ENCODE results near the gene PCDHGB5.
"Not testable (repeated sequence)": the region's sequence is repeated elsewhere in the genome, so short reads cannot be mapped to it uniquely, and the experiment has no call there.

The PCDHGB5 gene

DNA sequence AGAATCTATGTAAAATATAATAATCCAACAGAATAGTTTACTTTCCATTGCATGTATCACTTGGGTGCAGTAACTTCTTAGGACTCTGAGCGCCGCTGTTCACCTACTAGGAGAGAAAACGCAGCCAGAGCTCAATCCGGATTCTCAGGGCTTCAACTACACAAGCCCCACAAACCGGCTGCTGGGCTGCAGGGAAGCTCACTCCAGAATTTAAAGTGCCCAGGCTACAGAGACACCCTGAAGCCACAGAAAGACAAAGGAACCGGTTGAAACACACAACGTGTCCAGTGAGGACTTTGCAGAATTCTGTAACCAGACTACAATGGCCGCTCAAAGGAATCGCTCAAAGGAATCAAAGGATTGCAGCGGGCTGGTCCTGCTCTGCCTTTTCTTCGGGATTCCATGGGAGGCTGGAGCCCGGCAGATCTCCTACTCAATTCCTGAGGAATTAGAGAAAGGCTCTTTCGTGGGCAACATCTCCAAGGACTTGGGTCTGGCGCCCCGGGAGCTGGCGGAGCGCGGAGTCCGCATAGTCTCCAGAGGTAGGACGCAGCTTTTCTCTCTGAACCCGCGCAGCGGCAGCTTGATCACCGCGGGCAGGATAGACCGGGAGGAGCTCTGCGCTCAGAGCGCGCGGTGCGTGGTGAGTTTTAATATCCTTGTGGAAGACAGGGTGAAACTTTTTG, 15.2 kb downstream of the PCDHGB5 start, which contains the start of gene PCDHGA10:
TSS of gene PCDHGA10 (plus strand) at position 134 of the 686 bp plus-strand sequence. CDS start at position 323, 189 bp downstream.
- peak in 1 of 2 experiments; percentile 23 for DNase-seq

DNA sequence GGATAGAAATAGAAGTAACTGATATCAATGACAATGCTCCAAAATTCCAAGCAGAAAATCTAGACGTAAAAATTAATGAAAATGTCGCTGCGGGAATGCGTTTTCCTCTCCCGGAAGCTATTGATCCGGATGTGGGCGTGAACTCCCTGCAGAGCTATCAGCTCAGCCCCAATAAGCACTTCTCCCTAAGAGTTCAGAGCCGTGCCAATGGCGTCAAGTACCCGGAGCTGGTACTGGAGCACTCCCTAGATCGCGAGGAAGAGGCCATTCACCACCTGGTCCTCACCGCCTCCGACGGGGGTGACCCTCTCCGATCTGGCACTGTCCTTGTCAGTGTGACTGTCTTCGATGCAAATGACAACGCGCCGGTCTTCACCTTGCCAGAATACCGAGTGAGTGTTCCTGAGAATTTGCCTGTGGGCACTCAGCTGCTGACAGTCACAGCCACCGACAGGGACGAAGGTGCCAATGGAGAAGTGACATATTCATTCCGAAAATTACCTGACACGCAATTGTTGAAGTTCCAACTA, 15.9 kb downstream of the PCDHGB5 start:
- DNase-seq, result no peak

DNA sequence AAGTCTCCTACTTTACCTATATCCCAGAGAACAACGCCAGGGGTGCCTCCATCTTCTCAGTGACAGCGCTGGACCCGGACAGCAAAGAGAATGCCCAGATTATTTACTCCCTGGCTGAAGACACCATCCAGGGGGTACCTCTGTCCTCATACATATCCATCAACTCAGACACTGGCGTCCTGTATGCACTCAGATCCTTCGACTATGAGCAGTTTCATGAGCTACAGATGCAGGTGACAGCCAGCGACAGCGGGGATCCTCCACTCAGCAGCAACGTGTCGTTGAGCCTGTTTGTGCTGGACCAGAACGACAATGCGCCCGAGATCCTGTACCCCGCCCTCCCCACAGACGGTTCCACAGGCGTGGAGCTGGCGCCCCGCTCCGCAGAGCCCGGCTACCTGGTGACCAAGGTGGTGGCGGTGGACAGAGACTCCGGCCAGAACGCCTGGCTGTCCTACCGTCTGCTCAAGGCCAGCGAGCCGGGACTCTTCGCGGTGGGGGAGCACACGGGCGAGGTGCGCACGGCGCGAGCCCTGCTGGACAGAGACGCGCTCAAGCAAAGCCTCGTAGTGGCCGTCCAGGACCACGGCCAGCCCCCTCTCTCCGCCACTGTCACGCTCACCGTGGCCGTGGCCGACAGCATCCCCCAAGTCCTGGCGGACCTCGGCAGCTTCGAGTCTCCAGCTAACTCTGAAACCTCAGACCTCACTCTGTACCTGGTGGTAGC, 17.0 kb downstream of the PCDHGB5 start:
- not testable (repeated sequence) for DNase-seq

DNA sequence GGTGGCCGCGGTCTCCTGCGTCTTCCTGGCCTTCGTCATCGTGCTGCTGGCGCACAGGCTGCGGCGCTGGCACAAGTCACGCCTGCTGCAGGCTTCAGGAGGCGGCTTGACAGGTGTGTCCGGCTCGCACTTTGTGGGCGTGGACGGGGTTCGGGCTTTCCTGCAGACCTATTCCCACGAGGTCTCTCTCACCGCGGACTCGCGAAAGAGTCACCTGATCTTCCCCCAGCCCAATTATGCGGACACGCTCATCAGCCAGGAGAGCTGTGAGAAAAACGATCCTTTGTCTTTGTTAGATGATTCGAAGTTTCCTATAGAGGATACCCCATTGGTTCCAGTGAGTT, 17.5 kb downstream of the PCDHGB5 start:
- DNase-seq, result not testable (repeated sequence)

DNA sequence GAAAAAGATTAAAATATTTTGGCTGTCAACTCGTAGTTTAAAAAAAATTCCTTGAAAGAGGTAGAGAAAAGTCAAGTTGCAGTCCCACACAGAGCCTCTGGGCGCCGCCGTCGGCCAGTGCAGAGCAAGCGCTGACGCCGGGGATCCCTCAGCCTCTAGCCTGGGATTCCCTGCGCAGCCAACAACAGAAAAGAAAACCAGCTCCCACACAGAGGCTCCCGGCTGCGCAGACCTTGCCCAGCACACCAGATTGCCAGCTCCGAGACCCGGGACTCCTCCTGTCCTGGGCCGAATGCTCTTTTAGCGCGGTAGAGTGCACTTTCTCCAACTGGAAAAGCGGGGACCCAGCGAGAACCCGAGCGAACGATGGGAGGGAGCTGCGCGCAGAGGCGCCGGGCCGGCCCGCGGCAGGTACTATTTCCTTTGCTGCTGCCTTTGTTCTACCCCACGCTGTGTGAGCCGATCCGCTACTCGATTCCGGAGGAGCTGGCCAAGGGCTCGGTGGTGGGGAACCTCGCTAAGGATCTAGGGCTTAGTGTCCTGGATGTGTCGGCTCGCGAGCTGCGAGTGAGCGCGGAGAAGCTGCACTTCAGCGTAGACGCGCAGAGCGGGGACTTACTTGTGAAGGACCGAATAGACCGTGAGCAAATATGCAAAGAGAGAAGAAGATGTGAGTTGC, 19.9 kb downstream of the PCDHGB5 start, which contains the start of gene PCDHGB7:
TSS of gene PCDHGB7 (plus strand) at position 184 of the 679 bp plus-strand sequence. CDS start at position 367, 183 bp downstream.
- DNase-seq, result not testable (repeated sequence)

DNA sequence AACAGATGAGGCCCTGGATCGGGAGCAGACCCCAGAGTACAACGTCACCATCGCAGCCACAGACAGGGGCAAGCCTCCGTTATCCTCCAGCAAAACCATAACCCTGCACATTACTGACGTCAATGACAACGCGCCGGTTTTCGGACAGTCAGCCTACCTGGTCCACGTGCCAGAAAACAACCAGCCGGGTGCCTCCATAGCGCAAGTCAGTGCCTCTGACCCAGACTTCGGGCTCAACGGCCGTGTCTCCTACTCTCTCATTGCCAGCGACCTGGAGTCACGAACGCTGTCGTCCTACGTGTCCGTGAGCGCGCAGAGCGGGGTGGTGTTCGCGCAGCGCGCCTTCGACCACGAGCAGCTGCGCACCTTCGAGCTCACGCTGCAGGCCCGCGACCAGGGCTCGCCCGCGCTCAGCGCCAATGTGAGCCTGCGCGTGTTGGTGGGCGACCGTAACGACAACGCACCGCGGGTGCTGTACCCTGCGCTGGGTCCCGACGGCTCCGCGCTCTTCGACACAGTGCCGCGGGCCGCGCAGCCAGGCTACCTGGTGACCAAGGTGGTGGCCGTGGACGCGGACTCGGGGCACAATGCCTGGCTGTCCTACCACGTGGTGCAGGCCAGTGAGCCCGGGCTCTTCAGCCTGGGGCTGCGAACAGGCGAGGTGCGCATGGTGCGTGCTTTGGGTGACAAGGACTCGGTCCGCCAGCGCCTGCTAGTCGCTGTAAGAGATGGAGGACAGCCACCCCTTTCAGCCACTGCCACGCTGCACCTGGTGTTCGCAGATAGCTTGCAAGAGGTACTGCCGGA, 21.5 kb downstream of the PCDHGB5 start:
- DNase-seq, result no peak

DNA sequence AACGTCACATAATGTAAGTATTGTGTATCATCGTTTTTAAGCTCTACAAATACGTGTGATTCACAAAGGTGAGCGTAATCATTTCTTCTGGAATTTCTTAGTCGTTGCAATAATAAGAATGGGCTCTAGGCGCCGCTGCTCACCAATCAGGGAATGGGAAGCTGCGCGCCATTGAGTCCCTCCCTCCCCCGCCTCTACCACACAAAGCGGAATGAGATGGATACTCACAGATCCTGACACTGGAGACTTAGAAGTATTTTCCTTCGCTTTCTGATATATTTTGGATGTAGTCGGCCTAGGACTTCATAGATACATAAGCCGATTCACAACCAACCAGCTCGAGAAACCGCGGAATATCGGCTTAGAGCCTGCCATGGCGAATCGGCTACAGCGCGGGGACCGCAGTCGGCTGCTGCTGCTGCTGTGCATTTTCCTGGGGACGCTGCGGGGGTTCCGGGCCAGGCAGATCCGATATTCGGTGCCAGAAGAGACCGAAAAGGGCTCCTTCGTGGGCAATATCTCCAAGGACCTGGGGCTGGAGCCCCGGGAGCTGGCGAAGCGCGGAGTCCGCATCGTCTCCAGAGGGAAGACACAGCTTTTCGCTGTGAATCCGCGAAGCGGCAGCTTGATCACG, 23.2 kb downstream of the PCDHGB5 start, which contains the start of gene PCDHGA11:
TSS of gene PCDHGA11 (plus strand) at position 197 of the 634 bp plus-strand sequence. CDS start at position 374, 177 bp downstream.
- DNase-seq, result no peak

DNA sequence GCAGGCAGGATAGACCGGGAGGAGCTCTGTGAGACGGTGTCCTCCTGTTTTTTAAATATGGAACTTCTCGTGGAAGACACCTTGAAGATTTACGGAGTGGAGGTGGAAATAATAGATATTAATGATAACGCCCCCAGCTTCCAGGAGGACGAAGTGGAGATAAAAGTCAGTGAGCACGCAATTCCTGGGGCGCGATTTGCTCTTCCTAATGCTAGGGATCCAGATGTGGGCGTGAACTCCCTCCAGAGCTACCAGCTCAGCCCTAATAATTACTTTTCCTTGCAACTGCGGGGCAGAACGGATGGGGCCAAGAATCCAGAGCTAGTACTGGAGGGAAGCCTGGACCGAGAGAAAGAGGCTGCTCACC, 23.7 kb downstream of the PCDHGB5 start:
- DNase-seq, result no peak

DNA sequence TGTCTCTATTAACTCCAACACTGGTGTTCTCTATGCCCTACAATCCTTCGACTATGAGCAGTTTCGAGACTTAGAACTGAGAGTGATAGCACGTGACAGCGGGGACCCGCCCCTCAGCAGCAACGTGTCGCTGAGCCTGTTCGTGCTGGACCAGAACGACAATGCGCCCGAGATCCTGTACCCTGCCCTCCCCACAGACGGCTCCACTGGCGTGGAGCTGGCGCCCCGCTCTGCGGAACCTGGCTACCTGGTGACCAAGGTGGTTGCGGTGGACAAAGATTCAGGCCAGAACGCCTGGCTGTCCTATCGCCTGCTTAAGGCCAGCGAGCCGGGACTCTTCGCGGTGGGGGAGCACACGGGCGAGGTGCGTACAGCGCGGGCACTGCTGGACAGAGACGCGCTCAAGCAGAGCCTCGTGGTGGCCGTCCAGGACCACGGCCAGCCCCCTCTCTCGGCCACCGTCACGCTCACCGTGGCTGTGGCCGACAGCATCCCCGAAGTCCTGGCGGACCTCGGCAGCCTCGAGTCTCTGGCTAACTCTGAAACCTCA, 25.1 kb downstream of the PCDHGB5 start:
- no peak for DNase-seq

DNA sequence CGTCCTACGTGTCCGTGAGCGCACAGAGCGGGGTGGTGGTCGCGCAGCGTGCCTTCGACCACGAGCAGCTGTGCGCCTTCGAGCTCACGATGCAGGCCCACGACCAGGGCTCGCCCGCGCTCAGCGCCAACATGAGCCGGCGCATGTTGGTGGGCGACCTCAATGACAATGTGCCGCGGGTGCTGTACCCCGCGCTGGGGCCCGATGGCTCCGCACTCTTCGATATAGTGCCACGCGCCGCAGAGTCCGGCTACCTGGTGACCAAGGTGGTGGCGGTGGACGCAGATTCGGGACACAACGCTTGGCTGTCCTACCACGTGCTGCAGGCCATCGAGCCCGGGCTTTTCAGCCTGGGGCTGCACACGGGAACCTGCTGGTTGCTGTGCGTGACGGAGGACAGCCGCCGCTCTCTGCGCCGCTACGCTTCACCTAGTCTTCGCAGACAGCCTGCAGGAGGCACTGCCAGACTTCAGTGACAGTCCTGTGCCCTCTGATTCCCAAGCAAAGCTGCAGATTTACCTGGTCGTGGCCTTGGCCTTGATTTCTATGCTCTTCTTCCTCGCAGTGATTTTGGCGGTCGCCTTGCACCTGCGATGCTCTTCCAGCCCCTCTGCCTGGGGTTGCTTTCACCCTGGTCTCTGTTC, 30.2 kb downstream of the PCDHGB5 start:
- no peak for DNase-seq

DNA sequence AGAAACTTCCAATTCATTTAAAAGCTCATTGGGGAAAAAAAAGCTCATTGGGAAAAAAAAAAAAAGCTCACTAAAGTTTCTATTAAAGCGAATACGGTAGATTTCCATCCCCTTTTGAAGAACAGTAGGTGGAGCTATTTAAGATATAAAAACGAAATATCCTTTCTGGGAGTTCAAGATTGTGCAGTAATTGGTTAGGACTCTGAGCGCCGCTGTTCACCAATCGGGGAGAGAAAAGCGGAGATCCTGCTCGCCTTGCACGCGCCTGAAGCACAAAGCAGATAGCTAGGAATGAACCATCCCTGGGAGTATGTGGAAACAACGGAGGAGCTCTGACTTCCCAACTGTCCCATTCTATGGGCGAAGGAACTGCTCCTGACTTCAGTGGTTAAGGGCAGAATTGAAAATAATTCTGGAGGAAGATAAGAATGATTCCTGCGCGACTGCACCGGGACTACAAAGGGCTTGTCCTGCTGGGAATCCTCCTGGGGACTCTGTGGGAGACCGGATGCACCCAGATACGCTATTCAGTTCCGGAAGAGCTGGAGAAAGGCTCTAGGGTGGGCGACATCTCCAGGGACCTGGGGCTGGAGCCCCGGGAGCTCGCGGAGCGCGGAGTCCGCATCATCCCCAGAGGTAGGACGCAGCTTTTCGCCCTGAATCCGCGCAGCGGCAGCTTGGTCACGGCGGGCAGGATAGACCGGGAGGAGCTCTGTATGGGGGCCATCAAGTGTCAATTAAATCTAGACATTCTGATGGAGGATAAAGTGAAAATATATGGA, 32.8 kb downstream of the PCDHGB5 start, which contains the start of gene PCDHGA12:
TSS of gene PCDHGA12 (plus strand) at position 176 of the 782 bp plus-strand sequence. CDS start at position 429, 253 bp downstream.
- no peak for DNase-seq

DNA sequence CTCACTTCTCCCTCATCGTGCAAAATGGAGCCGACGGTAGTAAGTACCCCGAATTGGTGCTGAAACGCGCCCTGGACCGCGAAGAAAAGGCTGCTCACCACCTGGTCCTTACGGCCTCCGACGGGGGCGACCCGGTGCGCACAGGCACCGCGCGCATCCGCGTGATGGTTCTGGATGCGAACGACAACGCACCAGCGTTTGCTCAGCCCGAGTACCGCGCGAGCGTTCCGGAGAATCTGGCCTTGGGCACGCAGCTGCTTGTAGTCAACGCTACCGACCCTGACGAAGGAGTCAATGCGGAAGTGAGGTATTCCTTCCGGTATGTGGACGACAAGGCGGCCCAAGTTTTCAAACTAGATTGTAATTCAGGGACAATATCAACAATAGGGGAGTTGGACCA, 33.5 kb downstream of the PCDHGB5 start:
- no peak for DNase-seq

DNA sequence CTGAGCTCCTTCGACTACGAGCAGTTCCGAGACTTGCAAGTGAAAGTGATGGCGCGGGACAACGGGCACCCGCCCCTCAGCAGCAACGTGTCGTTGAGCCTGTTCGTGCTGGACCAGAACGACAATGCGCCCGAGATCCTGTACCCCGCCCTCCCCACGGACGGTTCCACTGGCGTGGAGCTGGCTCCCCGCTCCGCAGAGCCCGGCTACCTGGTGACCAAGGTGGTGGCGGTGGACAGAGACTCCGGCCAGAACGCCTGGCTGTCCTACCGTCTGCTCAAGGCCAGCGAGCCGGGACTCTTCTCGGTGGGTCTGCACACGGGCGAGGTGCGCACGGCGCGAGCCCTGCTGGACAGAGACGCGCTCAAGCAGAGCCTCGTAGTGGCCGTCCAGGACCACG, 34.6 kb downstream of the PCDHGB5 start:
- not testable (repeated sequence) for DNase-seq

DNA sequence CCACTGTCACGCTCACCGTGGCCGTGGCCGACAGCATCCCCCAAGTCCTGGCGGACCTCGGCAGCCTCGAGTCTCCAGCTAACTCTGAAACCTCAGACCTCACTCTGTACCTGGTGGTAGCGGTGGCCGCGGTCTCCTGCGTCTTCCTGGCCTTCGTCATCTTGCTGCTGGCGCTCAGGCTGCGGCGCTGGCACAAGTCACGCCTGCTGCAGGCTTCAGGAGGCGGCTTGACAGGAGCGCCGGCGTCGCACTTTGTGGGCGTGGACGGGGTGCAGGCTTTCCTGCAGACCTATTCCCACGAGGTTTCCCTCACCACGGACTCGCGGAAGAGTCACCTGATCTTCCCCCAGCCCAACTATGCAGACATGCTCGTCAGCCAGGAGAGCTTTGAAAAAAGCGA, 35.0 kb downstream of the PCDHGB5 start:
- not testable (repeated sequence) for DNase-seq

DNA sequence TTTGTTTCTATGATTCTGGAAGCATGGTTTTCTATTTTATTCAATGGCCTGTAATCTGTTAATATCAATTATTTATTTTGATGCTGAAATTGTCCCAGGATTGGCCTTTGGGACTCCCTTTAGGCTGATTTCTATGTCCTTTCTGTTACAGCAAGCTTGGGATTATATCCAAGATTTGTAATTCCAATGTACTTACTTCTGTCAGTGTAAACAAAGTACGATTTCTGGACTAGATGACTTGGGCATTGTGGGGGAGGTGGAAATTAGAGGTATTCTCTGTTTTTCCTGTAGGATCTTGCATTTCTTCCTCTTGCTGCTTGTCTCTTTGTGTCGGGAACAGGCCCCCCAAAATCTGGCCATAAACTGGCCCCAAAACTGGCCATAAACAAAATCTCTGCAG, 36.3 kb downstream of the PCDHGB5 start:
- no peak for DNase-seq

DNA sequence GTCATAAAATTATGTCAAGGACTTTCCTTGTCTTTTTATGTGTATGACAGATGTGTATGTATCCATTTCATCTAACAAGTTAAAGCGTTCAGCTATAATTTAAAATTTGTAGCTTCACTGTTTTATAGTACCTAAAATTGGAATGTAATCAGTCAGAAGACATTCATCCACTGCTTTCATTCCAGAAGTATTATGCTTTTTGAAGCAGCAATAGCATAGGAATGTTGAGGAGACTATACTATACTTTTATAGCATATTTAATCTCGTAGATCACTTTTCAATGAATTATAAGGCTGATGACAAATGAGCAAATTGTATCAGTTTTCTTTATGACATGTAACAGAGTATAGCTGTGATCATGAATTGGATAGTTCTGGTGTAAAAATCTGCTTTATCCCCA, 39.5 kb downstream of the PCDHGB5 start:
- no peak for DNase-seq

DNA sequence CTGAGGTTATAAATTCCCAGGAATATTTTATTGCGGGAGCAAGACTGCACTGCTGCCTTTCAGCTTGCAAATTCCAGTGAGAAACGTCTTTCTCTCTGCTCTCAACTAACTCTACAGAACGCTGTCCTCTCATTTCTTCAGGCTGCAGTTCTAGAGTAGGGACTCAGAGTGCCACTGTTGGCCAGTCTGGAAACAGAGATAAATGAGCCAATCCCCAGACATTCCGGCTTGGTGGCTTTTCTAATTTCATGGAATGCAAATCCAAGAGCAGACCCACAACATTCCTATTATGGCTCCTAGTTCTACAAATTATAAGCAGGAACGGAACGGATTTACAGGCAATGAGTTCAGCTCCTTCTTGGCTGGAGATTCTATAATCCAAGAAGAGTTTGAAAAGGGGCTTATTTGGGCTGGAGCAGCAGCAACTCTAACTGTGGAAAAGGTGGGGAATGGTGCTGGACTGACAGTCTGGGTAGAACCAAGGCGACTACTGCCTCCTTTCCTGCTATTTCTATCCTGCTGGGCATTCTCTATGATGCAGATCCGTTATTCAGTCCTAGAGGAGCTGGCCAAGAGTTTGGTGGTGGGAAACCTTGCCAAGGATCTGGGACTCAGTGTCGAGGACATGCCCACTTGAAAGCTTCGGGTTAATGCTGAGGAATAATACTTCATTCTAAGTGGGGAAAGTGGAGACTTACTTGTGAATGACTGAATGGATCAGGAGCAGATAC, 41.8 kb downstream of the PCDHGB5 start:
- no peak for DNase-seq

DNA sequence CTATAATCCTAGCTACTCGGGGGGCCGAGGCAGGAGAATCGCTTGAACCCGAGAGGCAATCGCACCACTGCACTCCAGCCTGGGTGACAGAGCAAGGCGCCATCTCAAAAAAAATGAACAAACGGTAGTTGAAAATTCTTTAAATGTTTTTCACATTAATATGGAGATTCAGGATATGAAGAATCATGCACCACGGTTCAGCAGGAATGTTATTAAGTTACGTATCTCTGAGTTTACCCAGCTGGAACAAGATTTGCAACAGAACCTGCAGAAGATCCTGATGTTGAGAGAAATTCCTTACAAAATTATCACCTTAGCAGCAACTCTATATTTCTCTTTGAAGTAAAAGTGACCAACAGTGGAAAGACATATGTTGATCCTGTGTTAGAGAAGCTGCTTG, 42.6 kb downstream of the PCDHGB5 start:
- DNase-seq, result no peak

DNA sequence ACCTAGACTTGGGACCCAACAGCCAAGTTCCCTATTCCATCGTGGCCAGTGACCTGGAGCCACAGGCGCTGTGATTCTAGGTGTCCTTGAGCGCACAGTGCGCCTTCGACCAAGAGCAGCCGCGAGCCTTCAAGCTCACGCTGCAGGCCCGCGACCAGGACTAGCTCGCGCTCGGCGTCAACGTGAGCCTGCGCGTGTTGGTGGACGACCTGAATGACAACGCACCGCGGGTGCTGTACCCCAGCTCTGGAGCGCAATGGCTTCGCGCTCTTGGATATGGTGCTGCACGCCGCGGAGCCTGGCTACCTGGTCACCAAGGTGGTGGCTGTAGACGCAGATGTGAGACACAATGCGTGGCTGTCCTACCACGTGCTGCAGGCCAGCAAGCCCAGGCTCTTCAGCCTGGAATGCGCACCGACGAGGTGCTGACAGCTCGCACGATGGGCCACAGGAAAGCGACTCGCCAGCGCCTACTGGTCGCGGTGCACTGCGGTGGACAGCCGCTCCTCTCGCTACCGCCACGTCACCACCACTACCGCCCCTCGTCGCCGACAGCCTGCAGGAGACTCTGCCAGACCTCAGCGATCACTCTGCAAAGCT, 43.9 kb downstream of the PCDHGB5 start:
- DNase-seq, result no peak

Measured in NCI-H1930 (cell line).